Tibial nerve (tissue), 4 donors: ENCODE measurements around the gene DCTPP1. TPM values are rescaled to one million over a fixed set of nuclear protein-coding genes. Genes with fewer than 3 reads are reported as not detected.
"Not testable (repeated sequence)": the region's sequence is repeated elsewhere in the genome, so short reads cannot be mapped to it uniquely, and the experiment has no call there.

ENCODE experiments used
- DNase-seq, 2 donors: peaks; one replicate each; pipeline ENCODE4 v3.0.0-alpha.2; 2019; ENCODE audit warnings: low spot score in 2 of 2
- H3K27ac ChIP-seq, 4 donors: fragments of 200-600 bp; sonication (generic) in 3 of 4; one replicate each; pipeline ENCODE4 v1.5.1; 2017 to 2019; ENCODE audit warnings: mild to moderate bottlenecking in 1 of 4
- H3K27me3 ChIP-seq, 2 donors: fragments of 200-600 bp; sonication (generic) in 1 of 2; one replicate each; pipeline versions ENCODE4 v1.5.1 to v1.6.0; 2017 to 2019
- H3K36me3 ChIP-seq, 3 donors: fragments of 200-600 bp; sonication (generic); one replicate each; pipeline ENCODE4 v1.5.1; 2018 to 2019
- H3K4me1 ChIP-seq, 4 donors: fragments of 200-600 bp; sonication (generic) in 3 of 4; one replicate each; pipeline ENCODE4 v1.5.1; 2017 to 2019
- H3K4me3 ChIP-seq, 4 donors: fragments of 200-600 bp; sonication (generic) in 3 of 4; one replicate each; pipeline ENCODE4 v1.5.1; 2017 to 2019; ENCODE audit warnings: mild to moderate bottlenecking in 1 of 4, moderate library complexity in 1 of 4
- H3K9me3 ChIP-seq, 4 donors: fragments of 200-600 bp; sonication (generic) in 3 of 4; one replicate each; pipeline ENCODE4 v1.5.1; 2017 to 2019
- EP300 ChIP-seq, 2 donors: sonication (generic); formaldehyde crosslinking; IDR thresholded peaks; one replicate each; pipeline ENCODE4 v1.6.1; 2017; ENCODE audit warnings: antibody characterized with exemption in 2 of 2, mild to moderate bottlenecking in 1 of 2
- POLR2A ChIP-seq, 2 donors: fragments of 450-650 bp; IDR thresholded peaks; one replicate each; pipeline ENCODE4 v1.6.1; 2017; ENCODE audit warnings: antibody characterized with exemption in 2 of 2, mild to moderate bottlenecking in 2 of 2, moderate library complexity in 2 of 2
- WGBS, 2 donors: methylation state at CpG; one replicate each; pipeline ENCODE4 v1.1.5; 2018; 5-methylcytosine and 5-hydroxymethylcytosine counted together
- total RNA-seq, 4 donors: library from RNA; depleted of rRNA; stranded (reverse); fragments of >200 nt; gene quantifications; one replicate each; pipeline ENCODE4 v1.1.0, GENCODE V29; 2016
- TF ChIP-seq, protein P1 (sequence below), 5 experiments: fragments of 200-600 bp in 3 of 5; fragments of 450-650 bp in 2 of 5; sonication (generic) in 3 of 5; IDR thresholded peaks; one replicate each; pipeline ENCODE4 v1.5.1; 2016 to 2019; ENCODE audit warnings: antibody characterized with exemption in 5 of 5, mild to moderate bottlenecking in 3 of 5, moderate library complexity in 2 of 5

The DCTPP1 gene
- total RNA-seq, 4 donors from 2014 or later: 12.1 to 20.7 (median 16.1) TPM

- TF ChIP-seq EP300 (IDR thresholded peaks at IDR 0.05) (no peak), POLR2A (IDR thresholded peaks at IDR 0.05) (no peak)
- TF ChIP-seq, protein P1, sequence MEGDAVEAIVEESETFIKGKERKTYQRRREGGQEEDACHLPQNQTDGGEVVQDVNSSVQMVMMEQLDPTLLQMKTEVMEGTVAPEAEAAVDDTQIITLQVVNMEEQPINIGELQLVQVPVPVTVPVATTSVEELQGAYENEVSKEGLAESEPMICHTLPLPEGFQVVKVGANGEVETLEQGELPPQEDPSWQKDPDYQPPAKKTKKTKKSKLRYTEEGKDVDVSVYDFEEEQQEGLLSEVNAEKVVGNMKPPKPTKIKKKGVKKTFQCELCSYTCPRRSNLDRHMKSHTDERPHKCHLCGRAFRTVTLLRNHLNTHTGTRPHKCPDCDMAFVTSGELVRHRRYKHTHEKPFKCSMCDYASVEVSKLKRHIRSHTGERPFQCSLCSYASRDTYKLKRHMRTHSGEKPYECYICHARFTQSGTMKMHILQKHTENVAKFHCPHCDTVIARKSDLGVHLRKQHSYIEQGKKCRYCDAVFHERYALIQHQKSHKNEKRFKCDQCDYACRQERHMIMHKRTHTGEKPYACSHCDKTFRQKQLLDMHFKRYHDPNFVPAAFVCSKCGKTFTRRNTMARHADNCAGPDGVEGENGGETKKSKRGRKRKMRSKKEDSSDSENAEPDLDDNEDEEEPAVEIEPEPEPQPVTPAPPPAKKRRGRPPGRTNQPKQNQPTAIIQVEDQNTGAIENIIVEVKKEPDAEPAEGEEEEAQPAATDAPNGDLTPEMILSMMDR (IDR thresholded peaks at IDR 0.05): no peak
- Histone ChIP-seq H3K9me3 (no peaks in the 10 kb centered on the region), H3K27ac (no peak overlapping the region), H3K4me1 (no peaks in the 10 kb centered on the region), H3K27me3 (no peaks in the 10 kb centered on the region), H3K36me3 (no peaks in the 10 kb centered on the region), H3K4me3 (no peak overlapping the region)
- DNase-seq: no peak
- WGBS, 2 donors: 85 to 95% methylated on average over 1 of the region's 1 CpG
These were observed 27.4 kb upstream of the DCTPP1 start for GRCh38 chr16:30457256-30457655.

GRCh38 chr16:30456302-30456701 is 26.5 kb upstream of the DCTPP1 start:
- Histone ChIP-seq H3K27me3 (no peaks in the 10 kb centered on the region), H3K4me1 (no peaks in the 10 kb centered on the region), H3K36me3 (no peaks in the 10 kb centered on the region), H3K9me3 (no peaks in the 10 kb centered on the region), H3K27ac (no peak overlapping the region), H3K4me3 (no peak overlapping the region)
- TF ChIP-seq, protein P1 (IDR thresholded peaks at IDR 0.05): no peak
- TF ChIP-seq EP300 (IDR thresholded peaks at IDR 0.05) (no peak), POLR2A (IDR thresholded peaks at IDR 0.05) (no peak)
- 75 to 83% methylated on average over 1 of the region's 1 CpG for WGBS, 2 donors
- no peak for DNase-seq

DNA sequence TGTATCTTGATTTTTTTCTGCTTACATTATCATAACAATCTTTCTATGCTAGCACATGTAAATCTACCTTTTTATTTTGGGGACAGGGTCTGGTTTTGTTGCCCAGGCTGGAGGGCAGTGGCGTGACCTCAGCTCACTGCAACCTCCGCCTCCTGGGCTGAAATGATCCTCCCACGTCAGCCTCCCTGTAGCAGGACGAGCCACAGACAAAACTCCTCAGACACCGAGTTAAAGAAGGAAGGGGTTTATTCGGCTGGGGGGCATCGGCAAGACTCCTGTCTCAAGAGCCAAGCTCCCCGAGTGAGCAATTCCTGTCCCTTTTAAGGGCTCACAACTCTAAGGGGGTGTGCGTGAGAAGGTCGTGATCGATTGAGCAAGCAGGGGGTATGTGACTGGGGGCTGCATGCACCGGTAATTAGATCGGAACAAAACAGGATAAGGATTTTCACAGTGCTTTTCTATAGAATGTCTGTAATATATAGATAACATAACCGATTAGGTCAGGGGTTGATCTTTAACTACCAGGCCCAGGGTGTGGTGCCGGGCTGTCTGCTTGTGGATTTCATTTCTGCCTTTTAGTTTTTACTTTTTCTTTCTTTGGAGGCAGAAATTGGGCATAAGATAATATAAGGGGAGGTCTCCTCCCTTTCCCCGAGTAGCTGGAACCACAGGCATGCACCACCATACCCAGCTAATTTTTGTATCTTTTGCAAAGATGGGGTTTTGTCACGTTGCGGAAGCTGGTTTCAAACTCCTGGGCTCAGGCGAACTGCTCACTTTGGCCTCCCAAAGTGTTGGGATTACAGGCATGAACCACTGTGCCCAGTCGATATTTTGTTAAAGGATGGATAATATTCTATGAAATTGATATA is 23.1 kb upstream of the DCTPP1 start:
- H3K36me3 ChIP-seq, H3K27ac ChIP-seq, DNase-seq, H3K9me3 ChIP-seq, H3K4me1 ChIP-seq, H3K27me3 ChIP-seq, H3K4me3 ChIP-seq: not testable (repeated sequence)
- 69 to 73% methylated on average over 20 of the region's 20 CpGs for WGBS, 2 donors

GRCh38 chr16:30449116-30449435 is 19.2 kb upstream of the DCTPP1 start:
- Histone ChIP-seq H3K27ac (no peak overlapping the region), H3K9me3 (no peaks in the 10 kb centered on the region), H3K27me3 (no peaks in the 10 kb centered on the region), H3K36me3 (peaks cover 0 to 5% (median 0%) of the 10 kb centered on the region in 3 donors), H3K4me3 (no peak overlapping the region), H3K4me1 (peaks cover 0 to 17% (median 14%) of the 10 kb centered on the region in 4 donors)
- WGBS, 2 donors: 87 to 88% methylated on average over 3 of the region's 3 CpGs
- DNase-seq: no peak
- no peak for TF ChIP-seq EP300 (IDR thresholded peaks at IDR 0.05)
- TF ChIP-seq, protein P1 (IDR thresholded peaks at IDR 0.05): no peak
- no peak for TF ChIP-seq POLR2A (IDR thresholded peaks at IDR 0.05)

DNA sequence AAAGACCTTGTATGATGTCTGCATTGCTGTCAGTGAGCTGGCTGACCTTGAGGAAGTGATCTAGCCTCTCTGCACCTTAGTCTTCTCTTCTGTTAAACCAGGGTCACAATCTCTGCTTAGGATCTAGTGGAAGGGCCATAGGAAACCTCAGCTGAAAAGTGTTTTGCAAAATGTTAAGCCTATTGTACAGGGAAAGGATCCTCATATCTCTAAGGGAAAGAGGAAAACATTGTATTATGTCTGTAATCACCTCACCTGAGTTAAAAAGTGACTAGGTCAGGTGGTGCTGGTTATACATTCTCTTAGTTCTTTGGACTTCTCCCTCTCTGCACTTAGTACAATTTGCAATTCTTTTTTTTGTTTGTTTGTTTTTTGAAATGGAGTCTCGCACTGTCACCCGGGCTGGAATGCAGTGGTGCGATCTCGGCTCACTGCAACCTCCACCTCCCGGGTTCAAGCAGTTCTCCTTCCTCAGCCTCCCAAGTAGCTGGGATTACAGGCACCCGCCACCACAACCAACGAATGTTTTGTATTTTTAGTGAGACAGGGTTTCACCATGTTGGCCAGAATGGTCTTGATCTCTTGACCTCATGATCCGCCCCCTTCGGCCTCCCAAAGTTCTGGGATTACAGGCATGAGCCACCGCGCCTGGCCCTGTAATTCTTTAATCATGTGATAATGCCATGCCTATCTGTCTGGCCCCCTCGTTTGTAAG is 17.8 kb upstream of the DCTPP1 start:
- peak overlapping the region in 1 of 4 donors; percentile 32 for H3K27ac ChIP-seq
- TF ChIP-seq, protein P1 (IDR thresholded peaks at IDR 0.05): no peak
- TF ChIP-seq POLR2A (IDR thresholded peaks at IDR 0.05) (no peak), EP300 (IDR thresholded peaks at IDR 0.05) (no peak)
- H3K27me3 ChIP-seq: no peaks in the 10 kb centered on the region
- H3K4me3 ChIP-seq: no peak overlapping the region
- WGBS, 2 donors: 81 to 84% methylated on average over 12 of the region's 12 CpGs
- no peak for DNase-seq
- peaks cover 0 to 18% (median 0%) of the 10 kb centered on the region in 3 donors for H3K36me3 ChIP-seq
- no peaks in the 10 kb centered on the region for H3K9me3 ChIP-seq
- H3K4me1 ChIP-seq: peaks cover 0 to 23% (median 17%) of the 10 kb centered on the region in 4 donors
